ENCODE data around the gene MAP1S. TPM values are rescaled to one million over a fixed set of nuclear protein-coding genes. Genes with fewer than 3 reads are reported as not detected.

The MAP1S gene
- total and polyA plus RNA-seq, 2 of the 4 experiments (the other 2 are of a cell fraction), result 6.1 to 48.6 TPM

DNA sequence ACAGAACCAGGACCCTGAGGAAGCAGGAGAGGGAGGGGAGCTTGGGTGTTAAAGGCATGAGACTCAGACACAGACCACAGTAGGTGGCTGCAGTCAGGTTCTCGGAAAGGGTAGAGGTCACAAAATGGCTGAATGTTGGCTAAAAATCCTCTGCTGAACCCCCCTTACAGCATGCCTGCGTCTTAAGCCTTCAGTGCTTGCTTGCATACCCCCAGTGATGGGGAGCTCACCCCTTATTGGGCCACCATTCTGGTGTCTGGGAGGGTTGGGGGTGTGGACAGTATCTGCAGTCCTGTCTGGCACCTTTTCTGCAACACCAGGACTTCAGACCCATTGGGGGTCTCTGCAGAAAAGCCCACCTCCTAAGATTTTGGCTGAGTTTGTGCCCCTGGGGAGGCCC is 61.5 kb downstream of the MAP1S start:
- in situ Hi-C loops (cut with MboI; ENCODE audit: low sequenced_read_pairs), result no loop called here
- no TSS peak for BruUV-seq (replicated peaks)

More for the DNA sequence above, 61.5 kb downstream of the MAP1S start:
- H2BK15ac ChIP-seq (ENCODE audit: low read depth, low read length), result no peak overlapping the region
- intact Hi-C loops (cut with micrococcal nuclease) (loop anchor here (10.0 kb wide), 1 partner anchor 74 kb away; the partner anchor contains the start of gene RPL18A), dilution Hi-C loops (cut with HindIII; ENCODE audit: low sequenced_read_pairs, unreplicated experiment) (no loop called here)
- no peak overlapping the region for H3K27ac ChIP-seq (ENCODE audit: insufficient read depth, low read length)
- H3K27me3 ChIP-seq (ENCODE audit: control insufficient read depth, insufficient read depth, low read length), result no peaks in the 10 kb centered on the region; the same call in 1 of the 2 replicates
- H3K4me3 ChIP-seq (ENCODE audit: insufficient read depth, low read depth, low read length), result no peak overlapping the region
- no peak overlapping the region for H4K91ac ChIP-seq (ENCODE audit: insufficient read depth, low read depth, low read length)
- H4K8ac ChIP-seq (ENCODE audit: low read depth in 2 of 2, low read length in 2 of 2), result no peak overlapping the region
- H2AK5ac ChIP-seq (ENCODE audit: low read depth, low read length), result no peak overlapping the region
- no peak overlapping the region for H2BK120ac ChIP-seq (ENCODE audit: low read depth, low read length)
- no peak overlapping the region for H2AFZ ChIP-seq (replicated peaks; ENCODE audit: low read length, poor library complexity)
- H3K18ac ChIP-seq (ENCODE audit: low read depth, low read length), result no peak overlapping the region
- no CpG with 5 or more reads among the region's 2 CpGs for WGBS, 2 experiments (ENCODE audit: extremely low coverage in 2 of 2, insufficient read length in 1 of 2)
- POLR2A ChIA-PET (ENCODE audit: unreplicated experiment), result no interaction called here
- no peaks in the 10 kb centered on the region for H3K9me1 ChIP-seq (ENCODE audit: insufficient read depth, low read length)
- H4K20me1 ChIP-seq (ENCODE audit: insufficient read depth, low read length), result no peaks in the 10 kb centered on the region
- no peak overlapping the region for H2BK20ac ChIP-seq (ENCODE audit: low read depth, low read length)
- H3K79me1 ChIP-seq (ENCODE audit: low read depth in 1 of 2, low read length in 2 of 2), result no peaks in the 10 kb centered on the region
- no peak overlapping the region for H3K23ac ChIP-seq (ENCODE audit: low read depth, low read length)
- TF ChIP-seq RFX5 (IDR thresholded peaks at IDR 0.05; ENCODE audit: low read depth, low read length) (no peak), SMC3 (IDR thresholded peaks at IDR 0.05; ENCODE audit: low read depth, low read length) (no peak), MAFK (IDR thresholded peaks at IDR 0.05; ENCODE audit: low read depth, low read length) (no peak), RCOR1 (IDR thresholded peaks at IDR 0.05; ENCODE audit: insufficient replicate concordance, low read length) (no peak), MXI1 (IDR thresholded peaks at IDR 0.05; ENCODE audit: borderline replicate concordance, low read depth, low read length) (no peak), FOS (IDR thresholded peaks at IDR 0.05; ENCODE audit: low read depth, low read length) (no peak)
- TF ChIP-seq, protein P1, sequence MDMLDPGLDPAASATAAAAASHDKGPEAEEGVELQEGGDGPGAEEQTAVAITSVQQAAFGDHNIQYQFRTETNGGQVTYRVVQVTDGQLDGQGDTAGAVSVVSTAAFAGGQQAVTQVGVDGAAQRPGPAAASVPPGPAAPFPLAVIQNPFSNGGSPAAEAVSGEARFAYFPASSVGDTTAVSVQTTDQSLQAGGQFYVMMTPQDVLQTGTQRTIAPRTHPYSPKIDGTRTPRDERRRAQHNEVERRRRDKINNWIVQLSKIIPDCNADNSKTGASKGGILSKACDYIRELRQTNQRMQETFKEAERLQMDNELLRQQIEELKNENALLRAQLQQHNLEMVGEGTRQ (IDR thresholded peaks at IDR 0.05; ENCODE audit: low read depth, low read length), result no peak
- TF ChIP-seq, protein P2, sequence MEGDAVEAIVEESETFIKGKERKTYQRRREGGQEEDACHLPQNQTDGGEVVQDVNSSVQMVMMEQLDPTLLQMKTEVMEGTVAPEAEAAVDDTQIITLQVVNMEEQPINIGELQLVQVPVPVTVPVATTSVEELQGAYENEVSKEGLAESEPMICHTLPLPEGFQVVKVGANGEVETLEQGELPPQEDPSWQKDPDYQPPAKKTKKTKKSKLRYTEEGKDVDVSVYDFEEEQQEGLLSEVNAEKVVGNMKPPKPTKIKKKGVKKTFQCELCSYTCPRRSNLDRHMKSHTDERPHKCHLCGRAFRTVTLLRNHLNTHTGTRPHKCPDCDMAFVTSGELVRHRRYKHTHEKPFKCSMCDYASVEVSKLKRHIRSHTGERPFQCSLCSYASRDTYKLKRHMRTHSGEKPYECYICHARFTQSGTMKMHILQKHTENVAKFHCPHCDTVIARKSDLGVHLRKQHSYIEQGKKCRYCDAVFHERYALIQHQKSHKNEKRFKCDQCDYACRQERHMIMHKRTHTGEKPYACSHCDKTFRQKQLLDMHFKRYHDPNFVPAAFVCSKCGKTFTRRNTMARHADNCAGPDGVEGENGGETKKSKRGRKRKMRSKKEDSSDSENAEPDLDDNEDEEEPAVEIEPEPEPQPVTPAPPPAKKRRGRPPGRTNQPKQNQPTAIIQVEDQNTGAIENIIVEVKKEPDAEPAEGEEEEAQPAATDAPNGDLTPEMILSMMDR (conservative IDR thresholded peaks at IDR 0.05; ENCODE audit: low read depth, low read length), result no peak
- TF ChIP-seq, protein P3, sequence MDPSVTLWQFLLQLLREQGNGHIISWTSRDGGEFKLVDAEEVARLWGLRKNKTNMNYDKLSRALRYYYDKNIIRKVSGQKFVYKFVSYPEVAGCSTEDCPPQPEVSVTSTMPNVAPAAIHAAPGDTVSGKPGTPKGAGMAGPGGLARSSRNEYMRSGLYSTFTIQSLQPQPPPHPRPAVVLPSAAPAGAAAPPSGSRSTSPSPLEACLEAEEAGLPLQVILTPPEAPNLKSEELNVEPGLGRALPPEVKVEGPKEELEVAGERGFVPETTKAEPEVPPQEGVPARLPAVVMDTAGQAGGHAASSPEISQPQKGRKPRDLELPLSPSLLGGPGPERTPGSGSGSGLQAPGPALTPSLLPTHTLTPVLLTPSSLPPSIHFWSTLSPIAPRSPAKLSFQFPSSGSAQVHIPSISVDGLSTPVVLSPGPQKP (IDR thresholded peaks at IDR 0.05; ENCODE audit: borderline replicate concordance, low read depth, low read length), result no peak
- no peak overlapping the region for H3K9ac ChIP-seq (ENCODE audit: low read depth, low read length)
- DNase-seq, result no peak
- no peaks in the 10 kb centered on the region for H3K36me3 ChIP-seq (ENCODE audit: control insufficient read depth, insufficient read depth, low read length)
- no peak overlapping the region for H2BK5ac ChIP-seq (ENCODE audit: low read depth, low read length, poor library complexity, severe bottlenecking)
- no peak overlapping the region for H2AK9ac ChIP-seq (replicated peaks; ENCODE audit: low read depth, low read length, poor library complexity)
- H3K9me3 ChIP-seq (ENCODE audit: control insufficient read depth, insufficient read depth, low read length), result no peaks in the 10 kb centered on the region
- H3K14ac ChIP-seq (replicated peaks; ENCODE audit: low read depth, low read length), result no peak overlapping the region
- no peak overlapping the region for H3K56ac ChIP-seq (ENCODE audit: extremely low read depth, insufficient read depth, low read length)
- CTCF ChIA-PET, result no interaction called here
- no peak overlapping the region for H4K5ac ChIP-seq (ENCODE audit: low read depth, low read length)
- ATAC-seq (ENCODE audit: low read depth), result no peak
- no peak overlapping the region for H3K4me2 ChIP-seq (ENCODE audit: low read depth, low read length)
- H3K4me1 ChIP-seq (ENCODE audit: control insufficient read depth, insufficient read depth, low read length), result no peaks in the 10 kb centered on the region
- no peak overlapping the region for H3K4ac ChIP-seq (ENCODE audit: low read depth, low read length)
